NAMALWA (cell line): ENCODE results near the gene FAM78B.

Experiments
- DNase-seq: peaks from one replicate; pipeline ENCODE4 v3.0.0-alpha.2; 2015; ENCODE audit warnings: low spot score

FAM78B gene

DNA sequence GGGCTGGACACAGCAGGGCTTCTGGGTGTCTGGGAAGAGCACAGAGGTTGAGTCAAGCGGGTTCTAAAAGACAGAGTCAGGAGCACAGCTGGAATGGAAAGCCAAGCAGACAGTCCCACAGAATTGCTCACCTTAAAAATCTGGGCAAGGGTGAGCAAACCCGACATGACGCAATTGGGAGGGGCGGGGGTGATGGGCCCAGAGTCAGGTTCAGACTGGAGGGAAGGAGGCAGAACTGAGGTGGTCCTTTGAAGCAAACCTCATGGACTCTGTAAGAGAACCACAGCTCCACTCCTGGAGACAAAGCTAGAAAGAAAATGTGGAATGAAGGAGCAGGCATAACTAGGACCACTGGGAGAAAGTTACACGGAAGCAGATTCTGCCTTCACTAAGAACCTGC, 49.0 kb downstream of the FAM78B start:
- no peak for DNase-seq

GRCh38 chr1:166116026-166116425, 50.8 kb downstream of the FAM78B start:
- DNase-seq: no peak

DNA sequence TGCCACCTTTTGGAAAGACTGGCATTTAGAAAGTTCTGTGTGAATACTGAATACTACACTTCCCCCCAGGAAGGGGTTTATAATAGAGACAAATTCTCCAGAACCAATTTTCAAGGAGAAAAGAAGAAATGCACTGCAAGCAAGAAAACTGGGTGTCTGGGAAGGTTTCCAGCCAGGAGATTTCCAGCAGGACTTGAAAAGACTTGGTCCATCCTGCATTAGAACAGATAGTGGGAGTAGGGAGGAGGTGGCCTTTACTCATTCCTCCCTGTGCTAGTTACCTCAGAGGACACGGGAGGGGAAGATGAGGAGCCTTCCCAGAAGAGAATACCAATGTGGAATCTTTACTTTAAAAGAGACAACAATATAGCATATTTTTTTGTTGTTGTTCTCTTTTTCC, 52.4 kb downstream of the FAM78B start:
- DNase-seq: no peak

DNA sequence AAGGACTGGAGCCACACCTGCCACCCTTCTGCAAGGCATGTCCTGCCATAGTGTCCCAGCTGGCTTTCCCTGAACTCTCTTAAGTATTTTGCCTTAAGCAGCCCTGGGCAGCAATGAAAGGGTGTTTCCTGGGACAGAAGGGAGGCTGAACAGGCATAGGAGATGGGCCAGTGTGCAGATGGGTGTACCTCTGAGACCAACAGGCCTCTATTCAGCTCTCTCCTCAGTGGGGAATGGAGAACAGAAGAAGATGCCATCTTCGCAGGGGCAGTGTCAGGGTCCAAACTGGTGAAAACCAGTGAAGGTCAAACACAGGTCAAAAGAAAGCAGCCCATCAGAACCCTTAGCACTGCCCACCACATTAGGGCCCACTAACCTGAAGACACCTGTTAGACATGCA, 53.2 kb downstream of the FAM78B start:
- DNase-seq: no peak

GRCh38 chr1:166113031-166113430, 53.8 kb downstream of the FAM78B start:
- no peak for DNase-seq

DNA sequence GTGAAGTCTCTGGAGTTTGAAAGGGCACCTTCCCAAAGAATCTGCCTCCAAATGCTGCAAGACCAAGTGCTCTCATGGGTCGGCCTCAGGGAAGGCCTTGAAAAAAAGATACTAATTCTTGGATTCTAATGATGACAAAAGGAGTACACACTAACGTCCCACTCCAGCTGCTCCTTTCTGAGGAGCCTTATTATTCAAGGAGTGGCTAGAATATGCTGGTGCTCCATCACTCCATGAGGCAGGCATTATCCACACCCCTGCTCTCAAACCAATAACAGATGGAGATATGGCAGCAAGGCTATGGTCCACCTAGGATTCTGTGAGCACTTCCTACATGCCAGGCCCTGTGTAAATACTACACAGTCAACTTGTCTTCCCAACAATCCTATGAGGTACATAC, 54.4 kb downstream of the FAM78B start:
- DNase-seq: no peak

DNA sequence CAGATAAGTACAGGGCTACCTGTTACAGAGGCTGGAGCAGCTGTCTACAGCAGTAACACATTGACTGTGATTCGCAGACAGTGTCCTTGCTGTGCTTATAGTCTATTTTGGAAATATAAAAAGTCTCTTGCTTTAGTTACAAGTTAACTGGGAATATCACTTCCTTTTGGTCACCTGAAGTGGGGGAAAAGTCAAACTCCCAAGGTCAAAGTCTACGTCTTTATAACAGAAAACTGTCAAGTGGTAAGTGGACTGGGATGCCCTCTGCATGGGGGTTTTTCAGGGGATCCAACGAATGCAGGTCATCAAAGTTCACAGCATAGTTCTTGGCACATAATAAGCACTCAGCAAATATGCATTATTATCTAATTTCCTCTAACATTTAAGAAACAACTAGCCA, 55.4 kb downstream of the FAM78B start:
- DNase-seq: no peak

- DNase-seq: no peak
These were observed 76.6 kb downstream of the FAM78B start for GRCh38 chr1:166090244-166090643.

DNA sequence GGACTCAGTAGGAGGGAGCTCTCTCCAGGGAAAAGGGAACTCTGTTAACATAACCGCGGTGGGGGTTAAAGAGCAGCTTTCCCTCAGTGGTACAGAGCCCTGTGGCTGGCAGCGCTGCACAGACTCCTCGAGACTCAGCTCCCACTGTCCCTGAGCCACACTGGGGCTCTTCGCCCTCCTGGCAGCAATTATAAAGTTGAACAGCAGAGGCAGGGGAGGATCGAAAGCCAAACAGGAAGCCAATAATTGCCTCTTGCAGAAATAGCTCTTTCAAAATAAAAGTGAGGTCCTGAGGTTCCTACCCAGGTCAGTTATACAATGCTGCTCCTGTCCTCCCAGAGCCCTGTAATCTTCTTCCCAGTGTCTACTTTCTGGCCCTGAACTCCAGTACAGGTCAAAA, 77.0 kb downstream of the FAM78B start:
- peak; percentile 16 for DNase-seq

- DNase-seq: no peak
These were observed 78.2 kb downstream of the FAM78B start for GRCh38 chr1:166088572-166088955.

DNA sequence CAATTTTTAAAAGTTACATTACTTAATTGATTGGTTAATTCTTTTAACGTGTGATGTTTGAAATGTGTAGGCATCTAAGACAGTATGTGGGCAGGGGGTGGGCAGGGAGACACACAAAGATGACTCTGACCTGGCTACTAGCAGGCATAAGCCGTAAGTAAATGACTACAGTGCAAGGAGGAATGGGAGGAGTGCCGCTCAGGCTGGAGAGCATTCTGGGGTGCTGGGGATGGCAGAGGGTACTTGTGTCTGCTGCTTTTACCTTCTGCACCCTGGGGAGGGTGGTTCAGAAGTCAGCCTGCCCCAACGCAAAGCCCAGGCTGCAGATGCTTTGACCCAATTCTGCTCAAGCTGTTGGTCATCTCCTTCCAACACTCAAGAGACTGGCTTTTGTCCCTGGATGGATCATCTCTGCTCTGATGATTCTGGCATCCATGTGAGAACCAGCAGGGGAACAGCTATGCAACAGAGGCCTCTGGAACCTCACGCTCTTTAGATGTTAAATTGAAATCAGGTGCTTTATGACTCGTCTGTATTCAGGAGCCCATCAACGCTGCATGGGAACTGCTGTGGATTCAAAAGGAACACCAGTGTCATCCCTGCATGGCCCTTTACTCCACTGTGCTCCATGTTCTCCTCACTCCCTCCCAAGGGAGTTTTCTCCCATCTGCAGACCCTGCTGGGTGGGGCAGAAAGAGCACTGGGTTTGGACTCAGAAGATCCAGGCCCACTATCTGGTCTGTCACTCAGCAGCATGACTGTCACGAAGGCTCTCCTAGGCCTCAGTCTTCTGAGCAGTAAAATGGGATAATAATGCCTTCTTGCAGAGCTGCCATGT, 78.8 kb downstream of the FAM78B start:
- DNase-seq: no peak

DNA sequence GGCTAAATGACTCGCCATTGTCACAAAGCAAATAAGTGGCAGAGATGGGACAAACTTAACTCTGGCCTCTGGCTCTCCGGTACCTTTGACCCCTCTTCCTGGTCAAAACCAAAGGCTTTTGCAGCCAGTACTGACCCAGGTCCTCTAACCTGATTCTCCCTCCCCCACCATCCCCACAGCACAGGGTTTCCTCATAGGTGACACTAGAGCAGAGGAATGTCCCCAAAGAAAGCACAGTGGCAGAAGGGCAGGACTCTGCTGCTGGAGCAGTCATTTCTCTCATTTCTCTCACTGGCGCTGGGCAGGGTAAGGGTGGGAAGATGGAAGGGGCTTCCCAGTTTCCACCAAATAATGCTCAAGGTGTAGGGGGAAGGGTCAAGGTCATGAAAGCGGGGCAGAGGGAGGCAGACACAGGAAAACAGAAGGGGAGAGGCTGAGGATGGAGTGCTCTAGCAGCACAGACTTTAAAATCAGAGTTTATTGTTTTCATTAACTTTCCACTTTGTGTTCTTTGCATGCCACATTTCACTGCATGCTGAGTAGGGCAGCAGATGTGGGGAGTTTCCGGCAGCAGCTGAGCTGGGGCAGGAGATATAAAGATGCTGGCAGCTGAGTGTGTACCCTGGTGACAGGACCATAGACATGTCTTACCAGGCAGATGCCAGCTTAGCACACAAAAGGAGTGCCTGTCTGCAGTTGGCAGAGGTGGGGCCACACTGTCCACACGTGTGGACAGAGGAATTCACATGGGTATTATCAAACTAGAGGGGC, 80.5 kb downstream of the FAM78B start:
- DNase-seq: no peak

- DNase-seq: no peak
These were observed 82.2 kb downstream of the FAM78B start for GRCh38 chr1:166084613-166085012.

GRCh38 chr1:166083887-166084286, 82.9 kb downstream of the FAM78B start:
- DNase-seq: no peak

- DNase-seq: no peak
These were observed 84.2 kb downstream of the FAM78B start for GRCh38 chr1:166082601-166083000.

- no peak for DNase-seq
These were observed 85.6 kb downstream of the FAM78B start for GRCh38 chr1:166080967-166081870.

DNA sequence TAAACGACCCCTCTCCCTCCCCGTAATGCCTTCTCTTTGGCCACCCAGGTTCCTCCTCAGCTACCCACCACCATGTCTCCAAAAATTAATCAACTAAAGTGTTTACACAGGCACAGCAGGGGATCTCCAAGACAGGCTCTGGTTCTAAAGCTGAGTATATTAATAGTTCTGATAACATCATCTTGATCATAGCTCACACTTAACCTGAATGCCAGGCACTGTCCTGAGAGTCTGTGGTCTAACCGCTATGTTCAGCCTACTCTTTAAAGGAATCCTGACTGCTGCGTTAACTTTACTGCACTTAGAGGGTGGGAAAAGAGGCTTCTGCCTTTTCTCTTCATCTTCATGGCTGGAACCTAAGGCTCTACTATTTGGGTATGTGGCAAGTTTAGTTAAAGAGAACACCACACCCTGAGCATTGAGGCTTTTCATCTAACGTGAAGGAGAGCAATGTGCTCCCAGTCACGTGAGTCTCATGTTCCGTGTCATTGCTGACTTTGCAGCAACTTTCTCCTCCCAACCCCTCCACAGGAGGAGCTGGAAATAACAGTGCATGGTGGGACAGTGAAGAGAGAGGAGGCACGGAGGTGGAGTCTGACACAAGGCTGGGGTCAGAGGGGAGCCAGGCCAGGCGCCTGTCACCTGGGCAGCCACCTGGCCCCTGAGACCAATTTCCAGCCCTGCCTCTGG, 86.4 kb downstream of the FAM78B start:
- DNase-seq: no peak

DNA sequence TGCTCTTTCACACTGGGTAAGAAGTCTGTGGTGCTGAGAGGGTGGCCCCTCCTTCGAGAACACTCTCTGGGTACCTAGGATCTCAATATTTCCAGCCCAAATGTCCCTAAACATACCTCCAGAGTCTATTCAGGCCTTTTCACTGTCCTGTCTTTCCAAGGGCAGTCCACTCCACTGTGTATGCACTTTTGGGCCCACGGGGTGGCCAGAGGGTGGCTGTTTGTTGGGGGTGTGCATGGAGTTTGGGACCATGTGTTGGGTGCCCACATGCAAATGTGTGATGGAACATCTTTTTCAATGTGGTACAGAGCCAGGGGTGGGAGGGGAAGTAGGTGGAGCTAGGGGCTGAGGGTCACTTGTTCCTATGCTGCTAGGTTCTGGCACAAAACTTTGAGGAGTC, 87.5 kb downstream of the FAM78B start:
- DNase-seq: no peak

DNA sequence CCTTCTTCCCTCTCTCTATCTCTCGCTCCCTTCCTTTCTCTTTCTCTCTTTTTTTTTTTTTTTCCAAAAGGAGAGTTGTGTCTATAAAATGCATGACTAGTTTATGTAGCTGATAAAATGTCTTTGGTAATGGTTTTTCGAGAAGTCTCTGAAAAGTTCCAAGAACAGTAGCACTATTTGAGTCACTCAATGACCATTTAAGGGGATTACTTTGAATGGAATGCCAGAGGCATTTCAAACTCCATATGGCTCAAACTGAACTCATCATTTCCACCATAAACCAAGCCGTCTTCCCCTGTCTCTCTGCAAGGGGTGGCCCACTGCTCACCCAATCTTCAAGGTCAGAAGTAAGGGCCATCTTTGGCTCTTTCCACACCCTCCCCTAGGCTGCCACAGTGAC, 93.3 kb downstream of the FAM78B start:
- no peak for DNase-seq

DNA sequence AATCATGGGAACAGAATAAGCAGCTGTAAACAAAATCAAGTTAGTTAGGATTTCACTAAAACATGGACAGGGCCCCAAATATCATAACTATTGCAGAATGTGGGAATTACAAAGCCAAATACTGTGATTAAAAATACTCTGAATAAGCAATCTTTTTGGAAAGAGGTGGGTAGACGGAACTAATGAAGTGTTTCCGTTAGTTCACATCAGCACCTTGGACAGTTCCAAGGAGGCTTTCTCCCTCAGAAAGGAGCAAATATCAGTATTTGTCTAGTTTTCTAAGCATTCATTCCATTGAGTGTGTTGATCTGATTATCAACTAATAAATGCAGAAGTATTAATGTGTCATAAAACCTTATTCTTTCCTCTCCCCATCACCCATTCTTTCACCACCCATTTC, 97.4 kb downstream of the FAM78B start:
- peak; percentile 34 for DNase-seq

DNA sequence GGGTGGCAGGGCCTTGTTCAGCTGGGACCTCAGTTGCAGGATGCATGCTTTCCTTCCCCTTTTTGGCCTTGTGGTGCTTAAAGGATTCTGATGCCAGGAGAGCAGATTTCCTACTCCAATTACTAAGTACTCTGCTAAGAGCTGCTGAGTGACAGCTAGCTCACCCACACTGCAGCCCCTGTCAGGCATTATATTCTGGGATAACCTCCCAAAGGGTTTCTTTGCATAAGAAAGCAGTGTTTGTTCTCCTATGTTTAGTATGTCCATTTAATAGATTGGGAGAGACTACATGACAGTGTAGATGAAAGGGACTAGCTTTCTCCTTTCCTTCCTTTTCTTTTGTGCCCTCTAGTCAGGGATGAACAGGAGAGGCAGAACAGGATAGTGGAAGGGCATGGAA, 100.7 kb downstream of the FAM78B start:
- DNase-seq: no peak

DNA sequence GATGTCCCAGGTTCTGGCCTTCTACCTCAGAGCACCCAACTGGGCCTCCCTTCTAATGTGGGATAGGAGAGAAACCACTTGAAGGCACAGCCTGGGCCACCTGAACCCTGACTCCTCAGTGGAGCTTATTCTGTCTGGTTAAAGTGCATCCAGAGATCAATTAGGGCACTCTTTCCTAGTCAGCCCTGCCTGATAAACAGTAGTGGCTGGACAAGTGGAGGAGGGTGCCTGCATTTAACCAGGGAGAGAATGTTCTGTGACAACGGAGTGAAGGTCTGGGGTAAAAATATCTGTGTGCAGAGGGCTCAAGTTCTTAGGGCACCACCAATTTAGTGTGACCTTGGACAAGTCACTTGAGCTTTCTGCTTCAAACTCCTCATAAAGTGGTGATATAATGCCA, 101.8 kb downstream of the FAM78B start:
- DNase-seq: no peak
